WTC11 (cell line): ENCODE measurements around the gene CRIP1. TPM values are rescaled to one million over a fixed set of nuclear protein-coding genes. Genes with fewer than 3 reads are reported as not detected.

Source experiments
- ATAC-seq: fragments of 200-7000 bp; cut with Tn5 transposase; 2 replicates; pipeline ENCODE4 v1.10.0; 2021; ENCODE audit warnings: mild to moderate bottlenecking, moderate library complexity
- CTCF ChIA-PET: fragments of 300-600 bp; sonication (Branson Sonifier 250); formaldehyde crosslinking; loops from one replicate; lab custom pipeline; 2021; ENCODE audit warnings: antibody characterized with exemption; lab: Charles Lee
- POLR2A ChIA-PET: fragments of 350-600 bp; sonication (Branson Sonifier 250); formaldehyde crosslinking; loops from one replicate; lab custom pipeline; 2021; ENCODE audit warnings: antibody characterized with exemption; lab: Charles Lee
- DNase-seq: peaks from one replicate; pipeline ENCODE4 v3.0.0; 2021; ENCODE audit warnings: low spot score
- H3K27ac Mint-ChIP-seq: 2 replicates; pipeline ENCODE4 v1.8.0; 2021; ENCODE audit warnings: mixed read lengths
- H3K27me3 Mint-ChIP-seq: 2 replicates; pipeline ENCODE4 v1.8.0; 2021; ENCODE audit warnings: low read depth, mild to moderate bottlenecking, moderate library complexity, mixed read lengths
- H3K36me3 Mint-ChIP-seq: 2 replicates; pipeline ENCODE4 v1.8.0; 2021; ENCODE audit warnings: mixed read lengths
- H3K4me1 Mint-ChIP-seq: 2 replicates; pipeline ENCODE4 v1.8.0; 2022; ENCODE audit warnings: mixed read lengths
- H3K4me3 Mint-ChIP-seq: 2 replicates; pipeline ENCODE4 v1.8.0; 2021; ENCODE audit warnings: mild to moderate bottlenecking, moderate library complexity, mixed read lengths
- H3K9me3 Mint-ChIP-seq: 2 replicates; pipeline ENCODE4 v1.8.0; 2021; ENCODE audit warnings: mixed read lengths
- AFF4 ChIP-seq: sonication (generic); formaldehyde crosslinking; IDR thresholded peaks from 2 replicates; pipeline ENCODE4 v1.8.1; 2023; ENCODE audit warnings: mild to moderate bottlenecking, missing genetic modification reagents, borderline replicate concordance
- CREM ChIP-seq: sonication (generic); formaldehyde crosslinking; IDR thresholded peaks from 2 replicates; pipeline ENCODE4 v1.8.1; 2022; ENCODE audit warnings: mild to moderate bottlenecking, missing genetic modification reagents, moderate library complexity
- CTCF ChIP-seq: fragments of 200-600 bp; IDR thresholded peaks from 2 replicates; pipeline ENCODE4 v1.8.0; 2022; ENCODE audit warnings: antibody characterized with exemption
- FOXP1 ChIP-seq: sonication (generic); formaldehyde crosslinking; IDR thresholded peaks from 2 replicates; pipeline ENCODE4 v1.8.0; 2022; ENCODE audit warnings: missing genetic modification reagents, mild to moderate bottlenecking, moderate library complexity, borderline replicate concordance
- MXD4 ChIP-seq: fragments of 250-450 bp; sonication (Bioruptor Pico); IDR thresholded peaks from 2 replicates; pipeline ENCODE4 v1.8.0; 2021; ENCODE audit warnings: mild to moderate bottlenecking, moderate library complexity, borderline replicate concordance
- OVOL2 ChIP-seq: fragments of 250-450 bp; sonication (Bioruptor Pico); IDR thresholded peaks from 2 replicates; pipeline ENCODE4 v1.9.0; 2021; ENCODE audit warnings: mild to moderate bottlenecking, borderline replicate concordance
- USF2 ChIP-seq: sonication (generic); formaldehyde crosslinking; IDR thresholded peaks from 2 replicates; pipeline ENCODE4 v1.8.1; 2023; ENCODE audit warnings: mild to moderate bottlenecking, missing genetic modification reagents, moderate library complexity
- ZNF232 ChIP-seq: sonication (generic); formaldehyde crosslinking; IDR thresholded peaks from 2 replicates; pipeline ENCODE4 v1.8.0; 2022; ENCODE audit warnings: mild to moderate bottlenecking, missing genetic modification reagents
- ZNF281 ChIP-seq: sonication (generic); formaldehyde crosslinking; IDR thresholded peaks from 2 replicates; pipeline ENCODE4 v1.8.0; 2023; ENCODE audit warnings: mild to moderate bottlenecking, missing genetic modification reagents
- ZNF317 ChIP-seq: sonication (generic); formaldehyde crosslinking; IDR thresholded peaks from 2 replicates; pipeline ENCODE4 v1.8.1; 2023; ENCODE audit warnings: low read depth, mild to moderate bottlenecking, moderate library complexity, missing genetic modification reagents, borderline replicate concordance
- ZNF425 ChIP-seq: fragments of 250-450 bp; sonication (Bioruptor Pico); conservative IDR thresholded peaks from 2 replicates; pipeline ENCODE4 v1.9.0; 2021; ENCODE audit warnings: mild to moderate bottlenecking
- total RNA-seq: library from RNA; stranded (reverse); gene quantifications from 3 replicates; pipeline ENCODE4 v1.2.3, GENCODE V29; 2021

Gene CRIP1
- total RNA-seq, 1 experiment from 2014 or later = 9.0 TPM

- TF ChIP-seq MXD4 (CRISPR knock-in tag) (no peak), OVOL2 (CRISPR knock-in tag) (no peak), ZNF281 (no peak), ZNF232 (CRISPR knock-in tag) (no peak)
- TF ChIP-seq, all 79 proteins: peak for 2
Measured at GRCh38 chr14:105481886-105482457, 4.7 kb upstream of the CRIP1 start (continued).

- DNase-seq = no peak
- Mint-ChIP-seq H3K27ac (no peak overlapping the region), H3K9me3 (no peaks in the 10 kb centered on the region), H3K36me3 (no peaks in the 10 kb centered on the region), H3K27me3 (peaks cover 84% of the 10 kb centered on the region), H3K4me1 (peaks cover 18% of the 10 kb centered on the region), H3K4me3 (no peak overlapping the region)
- POLR2A ChIA-PET = no interaction called here
- TF ChIP-seq ZNF425 (CRISPR knock-in tag) (no peak), CREM (CRISPR knock-in tag) (no peak), USF2 (CRISPR knock-in tag) (no peak), ZNF317 (CRISPR knock-in tag) (no peak), CTCF (no peak), AFF4 (CRISPR knock-in tag) (no peak), FOXP1 (CRISPR knock-in tag) (no peak)
- no peak for ATAC-seq
- CTCF ChIA-PET = interaction anchor here (1.0 to 5.1 kb wide), 4 partner anchors 7 to 714 kb away, joined by 3 to 116 read pairs (median 48); no protein-coding TSS in a partner anchor
Measured at GRCh38 chr14:105482486-105483110, 4.1 kb upstream of the CRIP1 start.
